AG08396 (cell line): ENCODE data around the gene DEFB131B.
"Not testable (repeated sequence)": the region's sequence is repeated elsewhere in the genome, so short reads cannot be mapped to it uniquely, and the experiment has no call there.

ENCODE experiments used
- DNase-seq: peaks from one replicate; pipeline ENCODE4 v3.0.0; 2012; ENCODE audit warnings: low spot score, mixed read lengths

Gene DEFB131B

GRCh38 chr11:71911321-71911985, 33.2 kb downstream of the DEFB131B start:
- DNase-seq, result not testable (repeated sequence)

- not testable (repeated sequence) for DNase-seq
Measured at GRCh38 chr11:71911986-71912340, 33.7 kb downstream of the DEFB131B start.

DNA sequence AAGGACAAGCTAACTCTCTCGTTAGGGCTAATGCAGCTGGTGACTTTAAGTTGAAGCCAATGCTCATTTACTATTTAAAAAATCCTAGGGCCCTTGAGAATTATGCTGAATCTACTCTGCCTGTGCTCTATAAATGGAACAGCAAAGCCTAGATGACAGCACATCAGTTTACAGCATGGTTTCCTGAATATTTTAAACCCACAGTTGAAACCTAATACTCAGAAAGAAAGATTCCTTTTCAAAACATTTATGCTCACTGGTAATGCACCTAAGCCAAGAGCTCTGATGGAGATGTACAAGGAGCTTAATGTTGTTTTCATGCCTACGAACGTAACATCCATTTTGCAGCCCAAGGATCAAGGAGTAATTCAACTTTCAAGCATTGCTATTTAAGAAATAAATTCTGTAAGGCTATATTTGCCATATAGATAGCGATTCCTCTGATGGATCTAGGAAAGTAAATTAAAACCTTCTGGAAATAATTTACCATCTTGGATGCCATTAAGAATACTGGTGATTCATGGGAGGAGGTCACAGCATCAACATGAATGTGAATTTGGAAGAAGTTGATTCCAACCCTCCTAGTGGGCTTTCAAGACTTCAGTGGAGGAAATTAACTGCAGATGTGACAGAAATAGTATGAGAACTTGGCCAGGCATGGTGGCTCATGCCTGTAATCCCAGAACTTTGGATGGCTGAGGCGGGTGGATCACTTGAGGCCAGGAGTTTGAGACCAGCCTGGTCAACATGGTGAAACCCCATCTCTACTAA, 35.7 kb downstream of the DEFB131B start:
- peak; percentile 15 for DNase-seq

GRCh38 chr11:71914617-71915189, 36.5 kb downstream of the DEFB131B start:
- no peak for DNase-seq

DNA sequence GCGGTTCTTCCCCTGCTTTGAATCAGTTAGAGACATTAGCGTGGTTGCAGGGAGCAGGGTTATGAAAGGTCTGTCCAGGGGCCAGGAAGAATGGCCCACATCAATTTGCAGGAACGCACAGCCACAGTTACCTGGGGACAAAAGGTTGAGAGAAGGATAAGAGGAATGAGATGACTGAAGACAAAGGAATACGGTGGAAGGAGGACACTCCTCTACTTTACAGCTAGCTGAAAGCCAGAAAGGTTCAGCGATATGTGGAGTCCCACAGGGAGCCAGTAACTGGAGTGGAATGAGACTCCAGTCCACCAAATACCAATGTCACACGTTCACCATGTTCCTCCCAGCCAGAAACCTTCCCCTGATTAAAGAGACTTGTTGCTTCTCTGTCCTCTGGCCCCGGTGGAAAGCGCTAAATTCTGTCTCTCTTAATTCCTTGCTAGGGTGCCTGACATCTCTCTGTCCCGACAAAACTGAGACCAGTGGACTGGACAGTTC, 39.4 kb downstream of the DEFB131B start:
- no peak for DNase-seq

DNA sequence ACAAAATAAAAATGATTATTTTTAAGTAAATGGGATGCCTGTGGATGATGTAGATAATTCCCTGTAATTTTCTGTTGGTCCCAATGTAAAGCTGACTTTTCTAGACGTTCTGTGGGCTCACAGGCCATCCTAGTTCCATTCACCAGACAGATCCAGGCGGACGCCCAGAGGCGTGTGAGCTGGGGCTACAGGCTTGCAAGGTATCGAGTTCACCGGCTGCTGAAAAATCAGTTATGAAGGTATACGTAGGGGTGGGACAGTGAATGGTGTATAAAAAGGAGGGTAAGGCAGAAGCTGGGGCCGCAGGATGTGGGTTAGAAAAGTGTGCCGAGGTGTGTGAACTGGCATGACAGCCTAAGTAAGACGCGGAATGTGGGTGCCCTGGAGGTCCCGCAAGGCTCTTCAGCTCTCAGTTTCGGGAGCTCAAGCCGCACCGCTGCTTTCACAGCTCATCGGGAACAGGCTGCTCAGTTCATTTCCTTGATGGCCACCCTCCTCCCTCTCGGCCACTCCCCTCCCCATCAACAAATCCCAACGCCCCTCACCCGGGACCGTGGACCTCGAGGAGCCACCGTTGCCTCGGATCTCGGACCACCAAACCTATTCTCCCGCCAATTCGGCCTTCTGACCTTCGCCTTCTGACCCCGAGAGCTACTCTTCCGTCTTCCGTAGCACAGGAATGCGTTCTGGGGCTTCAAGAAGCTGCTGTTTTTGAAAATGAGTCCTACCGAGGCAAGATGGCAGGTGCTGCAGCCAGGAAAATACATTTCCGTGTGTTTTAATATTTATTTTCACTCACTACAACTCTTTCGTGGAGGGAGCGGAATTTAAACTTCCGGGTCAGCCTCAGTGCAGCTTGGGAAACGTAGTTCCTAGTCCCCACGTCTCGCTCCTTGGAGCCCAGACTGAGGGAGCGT, 49.8 kb downstream of the DEFB131B start, which contains the start of gene XNDC1N:
Gene XNDC1N, minus strand, starts transcription at position 775 of the 917 bp plus-strand sequence. CDS start 5,241 bp downstream, outside the sequence.
- DNase-seq, result peak; percentile 84

DNA sequence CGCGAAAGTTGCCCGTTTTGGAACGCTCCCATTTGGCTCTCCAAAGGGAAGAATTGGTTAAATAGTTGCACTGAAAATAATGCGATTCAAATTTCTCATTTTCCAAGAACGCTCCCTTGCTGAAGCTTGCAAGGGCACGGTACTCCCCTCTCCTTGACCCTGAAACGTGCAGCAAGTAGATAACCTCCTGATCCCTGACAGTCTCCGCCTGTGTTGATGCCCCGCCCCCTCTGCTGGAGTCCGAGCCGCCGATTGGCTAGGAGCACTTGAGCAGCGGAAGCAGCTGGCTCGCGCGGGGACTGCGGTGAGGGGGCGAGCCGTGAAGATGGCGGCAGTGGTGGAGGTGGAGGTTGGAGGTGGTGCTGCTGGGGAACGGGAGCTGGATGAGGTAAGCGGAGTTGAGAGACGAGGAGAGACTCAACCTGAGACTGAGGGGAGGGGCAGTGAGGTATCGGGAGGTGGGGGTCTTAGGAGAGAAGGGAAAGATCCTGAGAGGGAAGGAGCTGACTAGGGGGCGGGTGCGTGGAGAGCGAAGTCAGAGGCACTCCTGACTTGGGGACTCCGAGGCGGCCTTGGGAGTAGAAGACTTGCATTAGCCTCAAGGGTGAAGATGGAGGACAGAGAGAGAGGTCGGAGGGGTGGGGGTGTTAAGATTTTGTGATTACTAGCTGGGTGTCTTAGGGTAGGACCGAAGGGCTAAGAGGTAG, 50.6 kb downstream of the DEFB131B start, which contains the start of gene RNF121:
Gene RNF121, plus strand, starts transcription at position 310 of the 707 bp plus-strand sequence. Its CDS starts 16 bp downstream, at position 326.
- DNase-seq, result peak; percentile 95

DNA sequence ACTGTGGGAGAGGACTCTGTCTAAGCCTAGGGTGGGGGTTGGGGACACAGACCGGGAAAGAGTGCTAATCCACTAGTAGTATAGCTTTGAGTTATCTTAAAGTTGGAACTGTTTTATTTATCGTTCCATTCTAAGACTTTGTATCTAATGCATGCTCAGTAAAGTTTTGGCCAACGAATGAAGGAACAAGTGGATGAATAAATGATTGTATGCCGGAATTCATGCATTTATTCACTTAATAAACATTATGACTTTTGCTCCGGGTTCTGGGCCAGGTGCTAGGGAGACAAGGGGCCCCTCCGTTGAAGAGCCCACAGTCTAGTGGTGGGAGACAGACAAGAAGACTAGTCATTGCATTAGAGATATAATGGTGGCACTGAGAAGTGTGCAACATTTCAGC, 51.2 kb downstream of the DEFB131B start:
- DNase-seq, result no peak

DNA sequence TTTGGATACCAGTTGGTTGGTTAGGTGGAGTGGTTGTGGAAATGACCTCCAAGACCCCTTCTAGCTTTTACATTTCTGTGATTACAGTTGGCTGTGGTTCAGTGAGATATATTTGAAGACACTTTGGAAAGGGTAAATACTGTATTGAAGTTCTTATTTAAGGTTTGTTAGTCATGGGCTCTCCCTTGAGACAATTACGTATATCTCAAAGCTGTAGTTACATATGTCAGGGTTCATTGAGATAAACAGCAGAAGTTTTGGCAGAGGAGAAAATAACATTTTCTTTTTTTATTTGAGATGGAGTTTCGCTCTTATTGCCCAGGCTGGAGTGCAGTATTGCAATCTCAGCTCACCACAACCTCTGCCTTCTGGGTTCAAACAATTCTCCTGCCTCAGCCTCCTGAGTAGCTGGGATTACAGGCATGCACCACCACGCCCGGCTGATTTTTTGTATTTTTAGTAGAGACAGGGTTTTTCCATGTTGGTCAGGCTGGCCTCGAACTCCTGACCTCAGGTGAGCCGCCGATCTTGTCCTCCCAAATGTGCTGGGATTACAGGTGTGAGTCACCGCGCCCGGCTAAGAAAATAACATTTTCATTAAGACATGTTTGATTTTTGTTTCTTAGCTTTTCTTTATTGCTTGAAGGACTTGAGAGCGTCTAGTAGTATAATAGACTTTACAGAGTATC, 52.4 kb downstream of the DEFB131B start:
- DNase-seq, result no peak

- DNase-seq, result no peak
Measured at GRCh38 chr11:71931245-71931602, 53.0 kb downstream of the DEFB131B start.

DNA sequence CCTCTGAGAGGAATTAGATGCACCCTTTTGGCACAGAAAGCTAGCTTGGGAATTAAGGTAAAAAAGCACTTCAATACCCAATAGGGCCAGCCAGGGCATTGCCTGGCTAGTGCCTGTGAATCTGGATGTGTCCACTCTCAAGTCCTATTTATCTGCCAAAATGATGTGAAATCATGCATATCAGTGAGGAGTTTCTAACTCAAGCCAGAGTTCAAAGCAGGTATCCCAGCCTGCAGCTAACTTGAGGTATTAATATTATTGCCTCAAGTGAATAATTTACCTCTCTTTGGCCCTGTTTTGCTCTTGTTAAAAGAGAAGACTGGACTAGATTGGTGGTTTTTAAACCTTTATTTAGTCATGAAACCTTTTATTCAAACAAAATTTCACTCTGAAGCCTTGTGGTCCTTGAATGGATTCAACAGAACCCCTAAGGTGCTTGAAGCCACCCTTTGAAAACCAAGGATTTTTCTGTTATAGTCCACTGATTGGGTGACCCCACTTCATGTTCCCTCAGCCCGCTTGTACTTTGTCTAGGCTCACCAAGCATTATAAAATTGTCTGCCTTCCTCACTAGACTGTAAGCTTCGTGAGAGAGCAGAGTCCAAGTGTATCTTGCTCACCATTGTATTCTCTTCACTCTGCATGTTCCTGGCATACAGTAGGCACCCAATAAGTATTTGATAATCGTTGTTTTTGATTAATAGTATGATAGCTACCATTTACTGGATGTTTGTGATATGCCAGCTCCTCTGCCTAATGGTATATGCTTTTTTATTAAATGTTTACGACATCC, 55.1 kb downstream of the DEFB131B start:
- DNase-seq, result no peak
